IPS DF 4.7 (cell line): ENCODE results near the gene STXBP1.

Source experiments
- DNase-seq: peaks from one replicate; pipeline ENCODE4 v3.0.0-alpha.2; 2013; ENCODE audit warnings: low spot score; ENCODE audit errors: extremely low read depth

The STXBP1 gene

GRCh38 chr9:127651697-127652610 is 39.9 kb downstream of the STXBP1 start:
- DNase-seq = no peak

- no peak for DNase-seq
Observed at GRCh38 chr9:127652733-127653132, 40.7 kb downstream of the STXBP1 start.

- DNase-seq = no peak
Observed at GRCh38 chr9:127654619-127655018, 42.5 kb downstream of the STXBP1 start.

- no peak for DNase-seq
Observed at GRCh38 chr9:127658428-127658827, 46.4 kb downstream of the STXBP1 start.

- DNase-seq = no peak
Observed at GRCh38 chr9:127660886-127661741, 49.0 kb downstream of the STXBP1 start.

GRCh38 chr9:127662617-127663016 is 50.5 kb downstream of the STXBP1 start:
- DNase-seq = no peak

- no peak for DNase-seq
Observed at GRCh38 chr9:127664324-127664677, 52.2 kb downstream of the STXBP1 start.

GRCh38 chr9:127664678-127665507 is 52.8 kb downstream of the STXBP1 start:
- no peak for DNase-seq

GRCh38 chr9:127667127-127667844 is 55.2 kb downstream of the STXBP1 start:
- DNase-seq = no peak

- no peak for DNase-seq
Observed at GRCh38 chr9:127667906-127668305, 55.8 kb downstream of the STXBP1 start.

- no peak for DNase-seq
Observed at GRCh38 chr9:127673234-127673633, 61.2 kb downstream of the STXBP1 start.

GRCh38 chr9:127676638-127677037 is 64.6 kb downstream of the STXBP1 start:
- DNase-seq = no peak

GRCh38 chr9:127679506-127679905 is 67.4 kb downstream of the STXBP1 start:
- DNase-seq = no peak

- DNase-seq = no peak
Observed at GRCh38 chr9:127680226-127680625, 68.1 kb downstream of the STXBP1 start.

- DNase-seq = no peak
Observed at GRCh38 chr9:127680846-127681245, 68.8 kb downstream of the STXBP1 start.

GRCh38 chr9:127682351-127683136 is 70.5 kb downstream of the STXBP1 start:
- DNase-seq = no peak

- DNase-seq = no peak
Observed at GRCh38 chr9:127683723-127684122, 71.6 kb downstream of the STXBP1 start.

- no peak for DNase-seq
Observed at GRCh38 chr9:127684576-127684975, 72.5 kb downstream of the STXBP1 start.

- no peak for DNase-seq
Observed at GRCh38 chr9:127686461-127687393, 74.7 kb downstream of the STXBP1 start.
